NCI-H1436 treated with DMSO at 0.1 percent for 48 hours (cell line): Measurements from ENCODE around the gene LATS1.
"Not testable (repeated sequence)": the region's sequence is repeated elsewhere in the genome, so short reads cannot be mapped to it uniquely, and the experiment has no call there.

Source experiments
- DNase-seq: peaks from one replicate; lab custom pipeline; 2025; lab: John Stamatoyannopoulos, UW

The LATS1 gene

DNA sequence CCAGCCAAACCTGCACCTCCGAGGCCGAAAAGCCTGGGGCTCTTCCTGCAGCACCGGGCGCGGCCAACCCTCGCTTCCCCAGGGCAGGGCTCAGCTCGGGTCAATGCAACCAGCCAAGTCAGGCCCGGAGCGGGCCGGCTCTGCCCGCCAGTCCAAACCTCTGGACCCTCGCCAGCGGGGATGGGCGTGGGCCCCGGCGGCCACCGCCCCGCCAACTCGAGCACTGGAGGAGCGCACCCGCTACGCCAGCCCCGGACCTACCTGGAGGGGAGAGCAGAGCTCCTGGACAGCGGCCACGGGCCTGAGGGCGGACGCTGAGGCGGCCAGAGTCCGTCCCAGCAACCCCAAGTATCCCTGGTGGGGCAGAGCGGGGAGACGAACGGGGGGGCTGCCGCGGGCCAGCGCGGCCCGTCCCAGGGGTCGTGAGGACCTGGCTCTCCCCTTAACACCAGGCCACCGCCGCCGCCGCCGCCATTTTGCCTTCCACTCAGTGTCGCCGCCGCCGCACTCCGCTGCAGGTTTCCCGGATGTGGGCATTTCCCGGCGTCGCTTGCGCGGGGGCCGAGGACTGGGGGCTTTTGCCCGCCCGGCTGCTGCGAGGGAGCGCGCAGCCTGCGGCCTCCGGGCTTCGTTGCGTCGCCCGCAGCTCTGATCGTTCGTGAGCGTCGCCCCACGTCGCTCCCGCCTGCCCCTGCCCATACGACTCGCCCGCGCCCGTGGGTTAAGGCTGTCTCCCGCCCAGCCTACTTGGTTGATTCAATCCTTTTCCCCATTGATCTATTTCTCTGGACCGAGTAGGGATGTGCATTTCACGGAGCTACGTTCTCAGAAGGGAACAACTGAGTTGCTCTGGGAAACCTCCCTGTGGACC lies at the start of gene LATS1:
Gene LATS1, minus strand, starts transcription at position 514 of the 871 bp plus-strand sequence. CDS start 15,975 bp downstream, outside the sequence.
- peak; percentile 20 for DNase-seq

DNA sequence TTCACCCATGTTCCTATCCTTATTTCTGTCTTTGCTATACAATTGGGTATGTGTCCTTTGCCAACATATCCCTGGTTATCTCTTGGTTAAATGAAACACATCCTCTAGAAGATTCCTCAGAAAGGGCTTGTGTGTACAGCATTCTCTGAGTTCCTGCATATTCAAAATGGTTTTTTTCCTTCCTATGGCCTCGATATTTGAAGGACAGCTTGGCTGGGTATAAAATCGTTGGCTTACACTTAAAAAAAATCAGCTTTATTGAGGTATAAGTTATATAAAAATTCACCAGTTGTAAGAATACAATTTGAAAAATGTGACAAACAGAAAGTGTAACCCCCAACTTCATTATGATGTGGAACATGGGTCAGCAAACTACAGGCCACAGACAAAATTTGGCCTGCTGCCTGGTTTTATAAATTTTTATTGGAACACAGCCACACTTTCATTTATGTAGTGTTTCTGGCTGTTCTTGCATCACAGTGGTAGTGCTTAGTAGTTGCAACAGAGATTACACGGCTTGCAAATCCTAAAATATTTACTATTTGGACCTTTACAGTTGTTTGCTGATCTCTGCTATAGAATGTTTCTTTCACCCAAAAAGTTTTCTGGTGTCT lies 48.4 kb upstream of the LATS1 start:
- no peak for DNase-seq

DNA sequence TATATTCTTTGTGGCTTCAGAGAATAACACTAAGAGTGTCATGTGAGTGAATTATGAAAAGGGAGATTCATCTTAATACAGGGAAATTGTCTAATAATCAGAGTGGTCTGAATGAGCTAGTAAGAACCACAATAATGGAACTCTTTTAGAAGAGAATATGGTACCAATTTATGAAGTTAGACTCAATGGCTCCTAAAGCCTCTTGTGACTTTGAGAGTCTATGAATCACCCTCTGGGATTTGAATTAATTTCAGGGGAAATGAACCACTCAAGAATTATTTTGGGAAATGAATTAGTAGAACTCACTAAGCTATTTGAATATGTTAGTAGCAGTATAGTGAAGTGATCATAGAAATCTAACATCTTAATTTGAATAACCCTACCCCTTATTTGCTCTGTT lies 46.0 kb upstream of the LATS1 start:
- no peak for DNase-seq

DNA sequence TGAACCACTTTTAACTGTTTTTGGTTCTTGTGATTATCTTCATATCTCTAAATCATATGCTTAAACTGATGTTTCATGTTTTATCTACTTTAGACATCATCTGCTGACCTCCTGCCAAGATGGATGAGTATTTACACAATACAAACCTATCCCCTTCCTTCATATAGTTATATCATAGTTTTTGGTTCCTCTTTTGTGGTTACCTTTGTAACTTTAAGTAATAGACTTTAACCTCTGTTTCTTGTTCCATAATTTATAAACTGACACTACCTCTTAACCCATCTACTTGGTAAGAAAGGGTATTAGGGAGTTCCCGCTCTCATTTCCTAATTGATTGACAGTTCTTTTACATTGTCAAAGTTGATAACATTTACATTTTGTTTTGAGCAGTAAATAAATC lies 43.5 kb upstream of the LATS1 start:
- DNase-seq: no peak

DNA sequence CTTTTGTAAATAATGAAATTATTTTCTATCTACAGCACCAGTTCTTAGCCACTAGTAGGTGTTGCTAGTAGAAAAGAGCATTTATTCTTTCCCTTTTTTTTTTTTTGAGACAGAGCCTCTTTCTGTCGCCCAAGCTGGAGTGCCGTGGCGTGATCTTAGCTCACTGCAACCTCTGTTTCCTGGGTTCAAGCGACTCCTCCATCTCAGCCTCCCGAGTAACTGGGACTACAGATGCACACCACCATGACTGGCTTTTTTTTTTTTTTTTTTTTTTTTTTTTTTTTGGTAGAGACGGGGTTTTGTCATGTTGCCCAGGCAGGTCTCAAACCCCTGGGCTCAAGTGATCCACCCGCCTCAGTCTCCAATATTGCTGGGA lies 38.3 kb upstream of the LATS1 start:
- DNase-seq: no peak

DNA sequence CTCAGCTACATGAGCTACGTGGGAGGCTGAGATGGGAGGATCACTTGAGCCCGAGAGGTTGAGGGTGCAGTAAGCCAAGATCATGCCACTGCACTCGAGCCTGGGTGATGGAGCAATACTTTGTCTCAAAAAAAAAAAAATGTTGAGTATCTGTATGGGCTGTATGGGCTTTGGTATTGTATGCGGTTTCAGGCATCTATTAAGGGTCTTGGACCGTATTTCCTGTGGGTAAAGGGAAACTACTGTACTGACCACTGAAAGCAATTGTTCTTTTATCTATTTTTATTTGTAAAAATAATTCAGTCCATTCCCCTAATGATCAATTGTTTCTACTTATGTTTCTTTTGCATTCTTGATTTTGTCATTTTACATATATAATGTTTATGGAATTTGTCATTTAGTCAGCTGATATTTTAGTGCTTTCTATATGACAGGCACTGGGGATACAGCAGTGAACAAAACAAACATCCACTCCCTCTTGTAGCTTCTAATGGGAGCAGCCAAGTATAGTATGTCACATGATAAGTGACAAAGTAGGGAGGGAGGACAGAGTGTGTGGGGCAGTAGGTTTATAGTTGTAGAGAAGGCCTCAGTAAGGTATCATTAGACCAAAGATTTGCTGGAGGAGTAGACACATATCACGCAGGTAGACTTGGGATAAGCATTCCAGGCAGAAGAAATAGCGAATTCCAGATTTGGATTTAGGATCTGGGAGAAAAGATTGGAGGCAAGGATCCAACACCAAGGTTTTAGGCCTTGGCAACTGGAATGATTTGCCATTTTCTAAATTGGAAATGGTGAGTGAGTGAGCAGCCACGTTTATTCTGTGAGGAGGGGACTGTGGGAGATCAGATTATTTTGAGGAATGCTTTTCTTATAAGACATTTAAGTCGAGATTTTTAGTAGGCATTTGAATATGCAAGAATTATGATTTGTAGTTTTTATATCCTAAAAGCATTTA lies 37.7 kb upstream of the LATS1 start:
- DNase-seq: no peak

DNA sequence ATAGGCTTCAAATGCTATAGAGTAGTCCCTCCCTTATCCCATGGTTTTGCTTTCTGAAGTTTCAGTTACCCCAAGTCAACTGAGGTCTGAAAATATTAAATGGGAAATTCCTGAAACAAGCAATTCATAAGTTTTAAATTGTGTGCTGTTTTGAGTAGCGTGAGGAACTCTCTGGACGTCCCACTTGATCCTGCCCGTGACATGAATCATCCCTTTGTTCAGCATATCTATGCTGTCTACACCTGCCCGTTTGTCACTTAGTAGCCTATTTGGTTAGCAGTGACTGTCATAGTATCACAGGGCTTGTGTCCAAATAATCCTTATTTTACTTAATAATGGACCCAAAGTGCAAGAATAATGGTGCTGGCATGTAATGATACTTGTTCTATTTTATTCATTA lies 36.6 kb upstream of the LATS1 start:
- no peak for DNase-seq

DNA sequence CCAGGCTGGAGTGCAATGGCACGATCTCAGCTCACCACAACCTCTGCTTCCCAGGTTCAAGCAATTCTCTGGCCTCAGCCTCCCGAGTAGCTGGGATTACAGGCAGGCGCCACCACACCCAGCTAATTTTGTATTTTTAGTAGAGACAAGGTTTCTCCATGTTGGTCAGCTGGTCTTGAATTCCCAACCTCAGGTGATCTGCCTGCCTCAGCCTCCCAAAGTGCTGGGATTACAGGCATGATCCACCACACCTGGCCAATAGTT lies 35.4 kb upstream of the LATS1 start:
- DNase-seq: not testable (repeated sequence)

DNA sequence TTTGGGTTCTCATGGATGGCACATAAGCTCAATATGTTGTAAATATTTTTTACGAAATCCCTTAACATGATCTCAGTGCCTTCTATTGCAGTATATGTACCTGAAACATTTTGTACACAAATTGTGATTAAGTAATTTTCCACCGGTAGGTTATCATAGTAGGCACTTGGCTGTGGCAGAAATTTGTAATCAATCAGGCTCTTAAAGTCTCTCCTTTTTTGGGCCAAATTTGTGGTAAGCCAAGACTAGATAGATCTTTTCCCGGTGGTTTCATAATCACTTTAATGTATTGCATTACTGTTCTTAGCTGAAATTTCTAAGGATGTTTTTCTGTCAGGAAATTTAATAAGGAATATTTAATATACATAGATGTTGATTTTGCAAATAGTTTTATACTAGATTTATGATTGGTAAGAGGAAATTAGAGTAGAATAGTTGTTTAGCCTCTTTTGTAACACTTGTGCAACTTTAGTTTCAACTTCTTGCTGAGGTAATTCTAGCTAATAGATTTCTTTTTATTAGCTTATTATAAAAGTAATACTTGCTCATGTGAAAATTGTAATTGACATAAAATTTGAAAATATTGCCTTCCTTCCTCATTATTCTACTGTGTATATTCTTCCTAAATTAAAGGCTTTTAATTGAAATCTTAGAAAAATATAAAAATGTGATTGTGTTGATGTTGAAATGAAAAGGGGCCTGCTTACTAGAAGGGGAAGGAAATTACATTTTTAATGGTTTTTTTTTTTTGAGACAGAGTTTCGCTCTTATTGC lies 34.9 kb upstream of the LATS1 start:
- DNase-seq: no peak

DNA sequence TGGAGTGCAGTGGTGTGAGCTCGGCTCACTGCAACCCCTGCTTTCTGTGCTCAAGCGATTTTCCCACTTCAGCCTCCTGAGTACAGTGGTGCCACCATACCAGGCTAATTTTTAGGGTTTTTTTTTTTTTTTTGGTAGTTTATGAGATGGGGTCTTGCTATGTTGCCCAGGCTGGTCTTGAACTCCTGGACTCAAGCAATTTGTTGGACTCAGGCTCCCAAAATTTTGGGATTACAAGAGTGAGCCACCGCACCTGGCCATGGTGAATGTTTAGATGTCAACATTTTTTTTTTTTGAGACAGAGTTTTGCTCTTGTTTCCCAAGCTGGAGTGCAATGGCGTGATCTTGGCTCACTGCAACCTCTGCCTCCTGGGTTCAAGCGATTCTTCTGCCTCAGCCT lies 34.0 kb upstream of the LATS1 start:
- not testable (repeated sequence) for DNase-seq

DNA sequence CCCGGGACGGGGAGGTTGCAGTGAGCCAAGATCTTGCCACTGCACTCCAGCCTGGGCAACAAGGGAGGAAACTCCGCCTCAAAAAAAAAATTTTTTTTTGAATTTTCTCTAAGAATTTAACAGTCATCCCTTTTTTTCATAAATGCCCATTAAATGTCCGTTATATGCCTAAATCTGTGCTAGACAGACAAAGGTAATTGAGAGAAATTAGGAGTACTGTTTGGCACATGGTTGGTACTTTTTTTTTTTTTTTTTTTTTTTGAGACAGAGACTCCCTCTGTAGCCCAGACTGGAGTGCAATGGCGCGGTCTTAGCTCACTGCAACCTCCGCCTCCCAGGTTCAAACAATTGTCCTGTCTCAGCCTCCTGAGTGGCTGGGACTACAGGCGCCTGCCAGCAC lies 33.3 kb upstream of the LATS1 start:
- DNase-seq: no peak

DNA sequence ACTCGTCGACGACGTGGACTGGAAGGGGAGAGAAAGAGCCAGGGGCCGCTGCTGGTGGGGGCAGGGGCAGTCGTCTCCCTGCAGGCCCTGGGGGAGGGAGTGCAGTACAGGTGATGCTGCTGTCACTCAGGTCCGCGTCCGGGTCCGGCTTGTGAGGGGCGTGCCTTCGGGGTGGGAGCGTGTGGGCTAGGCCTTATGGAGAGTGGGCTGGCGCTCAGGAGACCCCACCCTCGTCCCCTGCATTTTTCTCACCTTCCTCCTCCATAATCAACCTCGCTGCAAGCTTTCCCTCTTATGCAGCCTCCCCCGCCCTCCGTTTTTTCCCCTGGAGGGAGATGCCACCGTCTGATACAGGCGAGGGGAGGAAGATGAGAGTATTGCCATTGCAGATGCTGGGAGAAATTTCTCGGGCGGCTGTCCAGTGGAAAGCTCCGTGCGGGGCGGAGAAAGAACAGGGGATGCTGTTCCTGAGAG lies 32.3 kb upstream of the LATS1 start:
- peak; percentile 42 for DNase-seq

DNA sequence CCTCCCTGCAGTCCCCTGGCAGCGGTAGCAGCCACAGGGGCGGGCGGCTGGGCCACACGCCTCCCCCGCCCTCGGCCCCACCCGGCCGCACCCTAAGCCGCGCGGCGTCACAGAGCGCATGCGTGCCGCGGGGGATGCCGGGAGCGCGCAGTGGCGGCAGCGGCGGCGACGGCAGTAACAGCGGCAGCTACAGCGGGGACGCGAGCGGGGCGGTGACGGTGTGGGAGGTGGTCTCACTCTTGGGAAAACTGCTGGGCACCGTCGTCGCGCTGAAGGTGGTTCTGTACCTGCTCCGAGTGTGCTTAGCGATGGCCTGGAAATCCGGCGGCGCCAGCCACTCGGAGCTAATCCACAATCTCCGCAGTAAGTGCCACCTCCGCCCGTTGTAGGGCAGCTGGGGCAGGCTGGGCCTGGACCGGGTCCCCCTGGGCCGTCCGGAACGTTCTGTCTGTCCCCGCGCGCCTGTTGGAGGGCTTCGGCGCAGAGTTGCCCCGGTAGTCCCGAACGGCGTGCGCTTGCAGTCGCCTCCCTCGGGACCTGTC lies 31.8 kb upstream of the LATS1 start, which contains the start of gene PCMT1:
Gene PCMT1, plus strand, starts transcription at position 148 of the 542 bp plus-strand sequence. Its CDS starts 161 bp downstream, at position 309.
- DNase-seq: peak; percentile 56

DNA sequence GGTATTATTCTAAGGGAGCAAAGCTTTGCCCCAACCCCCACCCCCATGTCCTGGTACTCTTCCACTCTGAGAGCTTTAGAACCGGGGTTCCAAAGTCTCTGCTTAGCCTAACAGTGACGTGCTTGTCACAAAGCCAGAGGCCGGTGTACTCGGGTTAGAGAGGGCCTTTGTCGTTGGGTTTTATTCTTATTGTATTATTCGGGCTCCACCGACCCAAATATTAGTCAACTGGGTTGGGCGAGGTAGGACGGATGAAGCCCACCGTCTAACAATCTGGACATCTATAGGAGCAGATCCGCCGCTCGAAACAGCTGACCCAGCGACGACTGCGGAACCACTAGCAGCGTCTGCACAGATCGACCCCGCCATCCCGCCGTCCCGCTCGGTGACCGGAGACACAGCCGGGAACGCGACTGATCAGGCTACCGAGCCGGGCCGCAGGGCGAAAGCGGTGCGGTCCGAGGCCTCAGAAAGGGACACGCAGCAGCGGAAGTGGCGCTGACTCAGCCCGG lies 31.2 kb upstream of the LATS1 start:
- DNase-seq: not testable (repeated sequence)

DNA sequence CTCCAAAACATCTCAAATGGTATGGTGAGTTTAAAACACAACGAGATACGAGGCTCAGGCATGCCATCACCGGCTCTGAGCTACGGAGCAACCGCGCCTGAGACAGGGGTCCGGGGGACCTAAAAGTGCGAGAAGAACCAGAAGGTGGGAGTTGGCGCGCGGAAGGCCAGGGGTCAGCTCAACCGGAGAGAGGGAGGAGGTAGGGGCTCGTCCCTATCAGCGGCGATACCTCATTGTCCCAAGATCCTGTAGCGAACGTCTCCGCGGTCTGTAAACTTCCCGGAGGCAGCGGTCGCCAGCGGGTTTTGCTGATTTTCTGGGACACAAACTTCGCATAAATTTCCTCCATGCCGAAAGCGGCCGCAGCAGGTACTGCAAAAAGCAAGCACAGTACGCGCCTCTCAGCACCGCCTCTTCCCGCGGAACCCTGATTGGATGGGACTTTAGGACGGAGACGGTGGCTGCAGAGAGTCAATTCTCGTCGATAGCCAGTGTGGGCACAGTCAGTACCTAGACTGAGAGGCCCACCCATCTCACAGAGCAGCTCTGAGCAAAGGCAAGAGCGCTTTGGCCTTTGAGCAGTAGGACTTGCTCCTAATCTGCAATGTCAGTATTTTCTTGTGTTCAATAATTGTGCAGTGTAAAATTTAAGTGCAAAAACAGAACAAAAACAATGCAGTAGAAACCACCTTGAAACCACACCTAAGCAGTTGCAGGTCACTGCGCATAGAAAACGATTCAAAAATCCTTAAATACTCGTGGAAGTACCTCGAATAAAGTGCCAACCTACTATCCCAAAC lies 28.4 kb upstream of the LATS1 start, which contains the start of gene NUP43:
Gene NUP43, minus strand, starts transcription at position 383 of the 800 bp plus-strand sequence. Its CDS starts 34 bp downstream, at position 349.
- peak; percentile 54 for DNase-seq

DNA sequence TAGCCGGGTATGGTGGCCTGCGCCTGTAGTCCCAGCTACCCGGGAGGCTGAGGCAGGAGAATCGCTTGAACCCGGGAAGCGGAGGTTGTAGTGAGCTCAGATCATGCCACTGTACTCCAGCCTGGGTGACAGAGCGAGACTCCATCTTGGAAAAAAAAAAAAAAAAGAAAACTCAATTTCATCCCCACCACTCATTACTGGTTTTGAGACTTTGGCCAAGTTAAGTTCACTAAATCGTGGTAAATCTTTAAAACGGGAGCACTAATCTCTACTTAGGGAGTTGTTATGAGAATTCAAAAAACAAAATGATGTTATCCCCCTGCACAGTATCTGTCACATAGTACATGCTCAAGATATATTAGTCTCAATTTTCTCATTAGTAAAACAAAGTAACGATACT lies 27.4 kb upstream of the LATS1 start:
- not testable (repeated sequence) for DNase-seq

DNA sequence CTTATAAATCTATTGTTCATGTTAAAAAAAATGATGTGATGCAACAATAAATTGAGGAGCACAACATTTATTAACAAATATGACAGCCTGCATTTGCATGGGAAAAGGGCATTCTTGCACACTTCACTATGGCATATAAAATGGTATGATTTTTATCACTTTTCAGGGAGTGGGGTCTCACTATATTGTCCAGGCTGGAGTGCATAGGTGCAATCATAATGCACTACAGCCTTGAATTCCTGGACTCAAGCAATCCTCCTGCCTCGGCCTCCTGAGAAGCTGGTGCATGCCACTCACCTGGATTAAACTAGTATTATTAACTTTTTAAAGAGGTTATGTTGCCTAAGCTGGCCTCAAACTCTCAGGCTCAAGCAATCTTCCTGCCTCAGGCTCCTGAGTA lies 17.0 kb upstream of the LATS1 start:
- no peak for DNase-seq

DNA sequence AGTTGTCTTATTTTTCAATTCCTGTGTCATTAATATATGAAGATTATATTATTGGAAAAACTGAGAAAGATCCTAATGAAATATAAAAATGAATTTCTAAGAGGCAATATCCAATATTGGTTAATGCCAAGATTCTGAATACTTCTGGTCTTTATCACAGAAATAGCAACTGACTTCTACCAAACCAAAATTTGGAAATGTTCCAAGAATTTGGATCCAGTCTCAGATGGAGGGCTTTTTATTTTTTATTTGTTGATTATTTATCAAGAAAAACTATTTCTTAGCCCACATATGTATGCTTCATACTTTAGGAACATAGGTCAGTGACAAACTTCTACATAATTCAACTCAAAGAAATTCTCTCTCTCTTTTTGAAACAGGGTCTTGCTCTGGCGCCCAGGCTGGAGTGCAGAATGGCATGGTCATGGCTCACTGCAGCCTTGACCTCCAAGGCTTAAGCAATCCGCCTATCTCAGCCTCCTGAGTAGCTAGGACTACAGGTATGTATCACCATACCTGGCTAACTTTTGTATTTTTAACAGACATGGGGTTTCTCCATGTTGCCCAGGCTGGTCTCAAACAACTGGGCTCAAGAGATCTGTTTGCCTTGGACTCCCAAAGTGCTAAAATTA lies 15.3 kb upstream of the LATS1 start:
- no peak for DNase-seq

DNA sequence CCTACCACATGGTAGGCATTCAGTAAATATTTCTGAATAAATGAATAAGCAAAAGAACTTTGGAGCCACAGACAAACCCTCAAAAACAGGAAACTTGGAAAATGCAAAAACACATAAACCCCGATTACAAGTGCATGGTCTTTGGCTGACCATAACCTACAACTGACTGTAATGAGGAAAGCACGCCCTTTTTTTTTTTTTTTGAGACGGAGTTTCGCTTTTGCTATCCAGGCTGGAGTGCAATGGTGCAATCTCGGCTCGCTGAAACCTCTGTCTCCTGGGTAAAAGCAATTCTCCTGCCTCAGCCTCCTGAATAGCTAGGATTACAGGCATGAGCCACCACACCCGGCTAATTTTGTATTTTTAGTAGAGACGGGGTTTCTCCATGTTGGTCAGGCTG lies 11.9 kb upstream of the LATS1 start:
- DNase-seq: no peak
